ENCODE measurements around the gene PDPR. TPM values are rescaled to one million over a fixed set of nuclear protein-coding genes. Genes with fewer than 3 reads are reported as not detected.
"Not testable (repeated sequence)": the region's sequence is repeated elsewhere in the genome, so short reads cannot be mapped to it uniquely, and the experiment has no call there.

The PDPR gene
- 10 to 100 TPM in 1 of 3 donors, 1 to 10 TPM in 2; 1.9 to 17.0 (median 5.2) TPM for polyA plus RNA-seq

- H3K27ac Mint-ChIP-seq: peak within 1 kb of the TSS; percentile 78 to 93 (median 88)
- H3K27me3 Mint-ChIP-seq (ENCODE audit: low read depth in 3 of 3); H3K9me3 Mint-ChIP-seq; H3K36me3 Mint-ChIP-seq: not testable (repeated sequence)
- peaks cover 27 to 34% of the 10 kb centered on the region in 2 donors for H3K4me1 Mint-ChIP-seq
- peak within 1 kb of the TSS; percentile 85 to 90 (median 87) for H3K4me3 Mint-ChIP-seq
- DNase-seq: peak; percentile 96 to 97 (median 97)
Observed at GRCh38 chr16:70113982-70114826, at the start of gene PDPR. Gene PDPR (plus strand): TSS chr16:70114332. CDS start chr16:70120493, 6,161 bp downstream.

- peak overlapping the region; percentile 69 to 87 (median 82) for H3K27ac Mint-ChIP-seq
- H3K9me3 Mint-ChIP-seq; H3K36me3 Mint-ChIP-seq; H3K27me3 Mint-ChIP-seq (ENCODE audit: low read depth in 3 of 3): not testable (repeated sequence)
- peak overlapping the region; percentile 83 to 88 (median 83) for H3K4me3 Mint-ChIP-seq
- peak; percentile 59 to 63 (median 62) for DNase-seq
- H3K4me1 Mint-ChIP-seq: peaks cover 12 to 26% of the 10 kb centered on the region in 2 donors
Observed at GRCh38 chr16:70064841-70065370, 49.2 kb upstream of the PDPR start.

- H3K36me3 Mint-ChIP-seq; H3K9me3 Mint-ChIP-seq; H3K27me3 Mint-ChIP-seq (ENCODE audit: low read depth in 3 of 3); DNase-seq: not testable (repeated sequence)
- H3K27ac Mint-ChIP-seq: peak overlapping the region in 2 of 6 donors; percentile 69 to 93
- H3K4me1 Mint-ChIP-seq: peaks cover 12 to 26% of the 10 kb centered on the region in 2 donors
- peak overlapping the region; percentile 83 to 89 (median 83) for H3K4me3 Mint-ChIP-seq
Observed at GRCh38 chr16:70065376-70065745, 48.8 kb upstream of the PDPR start.

- peak overlapping the region; percentile 86 to 91 (median 88) for H3K4me3 Mint-ChIP-seq
- H3K27me3 Mint-ChIP-seq (ENCODE audit: low read depth in 3 of 3); H3K36me3 Mint-ChIP-seq; H3K9me3 Mint-ChIP-seq: not testable (repeated sequence)
- peaks cover 12 to 23% of the 10 kb centered on the region in 2 donors for H3K4me1 Mint-ChIP-seq
- peak; percentile 88 to 92 (median 91) for DNase-seq
- H3K27ac Mint-ChIP-seq: peak overlapping the region; percentile 64 to 93 (median 83)
Observed at GRCh38 chr16:70065746-70066658, 48.1 kb upstream of the PDPR start.

- Mint-ChIP-seq H3K27ac (peak overlapping the region in 2 of 6 donors; percentile 35 to 36), H3K4me1 (peaks cover 12 to 21% of the 10 kb centered on the region in 2 donors), H3K4me3 (peak overlapping the region; percentile 48 to 68 (median 53))
- not testable (repeated sequence) for DNase-seq; H3K27me3 Mint-ChIP-seq (ENCODE audit: low read depth in 3 of 3); H3K36me3 Mint-ChIP-seq; H3K9me3 Mint-ChIP-seq
Observed at GRCh38 chr16:70066751-70067150, 47.4 kb upstream of the PDPR start.

GRCh38 chr16:70079081-70079480 is 35.1 kb upstream of the PDPR start:
- H3K4me3 Mint-ChIP-seq; H3K27ac Mint-ChIP-seq; H3K9me3 Mint-ChIP-seq; H3K27me3 Mint-ChIP-seq (ENCODE audit: low read depth in 3 of 3); H3K4me1 Mint-ChIP-seq; DNase-seq; H3K36me3 Mint-ChIP-seq: not testable (repeated sequence)

- H3K27me3 Mint-ChIP-seq (ENCODE audit: low read depth in 3 of 3); H3K4me1 Mint-ChIP-seq; H3K36me3 Mint-ChIP-seq; H3K27ac Mint-ChIP-seq; H3K9me3 Mint-ChIP-seq; H3K4me3 Mint-ChIP-seq; DNase-seq: not testable (repeated sequence)
Observed at GRCh38 chr16:70081219-70081618, 32.9 kb upstream of the PDPR start.

GRCh38 chr16:70083931-70084330 is 30.2 kb upstream of the PDPR start:
- H3K27ac Mint-ChIP-seq; H3K4me3 Mint-ChIP-seq; H3K4me1 Mint-ChIP-seq; H3K36me3 Mint-ChIP-seq; H3K9me3 Mint-ChIP-seq; H3K27me3 Mint-ChIP-seq (ENCODE audit: low read depth in 3 of 3); DNase-seq: not testable (repeated sequence)

GRCh38 chr16:70088160-70088559 is 26.0 kb upstream of the PDPR start:
- H3K27ac Mint-ChIP-seq; H3K4me3 Mint-ChIP-seq; H3K4me1 Mint-ChIP-seq; H3K27me3 Mint-ChIP-seq (ENCODE audit: low read depth in 3 of 3); H3K36me3 Mint-ChIP-seq; DNase-seq; H3K9me3 Mint-ChIP-seq: not testable (repeated sequence)

GRCh38 chr16:70088877-70089276 is 25.3 kb upstream of the PDPR start:
- DNase-seq, H3K9me3 Mint-ChIP-seq: not testable (repeated sequence)

GRCh38 chr16:70089289-70089688 is 24.8 kb upstream of the PDPR start:
- DNase-seq; H3K4me1 Mint-ChIP-seq; H3K27ac Mint-ChIP-seq; H3K4me3 Mint-ChIP-seq; H3K27me3 Mint-ChIP-seq (ENCODE audit: low read depth in 3 of 3); H3K36me3 Mint-ChIP-seq; H3K9me3 Mint-ChIP-seq: not testable (repeated sequence)

More at GRCh38 chr16:70088877-70089276, 25.3 kb upstream of the PDPR start:
- not testable (repeated sequence) for H3K27me3 Mint-ChIP-seq (ENCODE audit: low read depth in 3 of 3); H3K4me3 Mint-ChIP-seq; H3K36me3 Mint-ChIP-seq; H3K27ac Mint-ChIP-seq; H3K4me1 Mint-ChIP-seq

- not testable (repeated sequence) for H3K27me3 Mint-ChIP-seq (ENCODE audit: low read depth in 3 of 3); H3K27ac Mint-ChIP-seq; H3K4me1 Mint-ChIP-seq; H3K36me3 Mint-ChIP-seq; H3K4me3 Mint-ChIP-seq; H3K9me3 Mint-ChIP-seq; DNase-seq
Observed at GRCh38 chr16:70091104-70091503, 23.0 kb upstream of the PDPR start.

- H3K9me3 Mint-ChIP-seq; H3K4me3 Mint-ChIP-seq; H3K36me3 Mint-ChIP-seq; H3K4me1 Mint-ChIP-seq; H3K27ac Mint-ChIP-seq; DNase-seq; H3K27me3 Mint-ChIP-seq (ENCODE audit: low read depth in 3 of 3): not testable (repeated sequence)
Observed at GRCh38 chr16:70094096-70094495, 20.0 kb upstream of the PDPR start.

Measured in immature natural killer cell (primary cell).